ENCODE data around the gene GDPD5.
"Not testable (repeated sequence)": the region's sequence is repeated elsewhere in the genome, so short reads cannot be mapped to it uniquely, and the experiment has no call there.

DNA sequence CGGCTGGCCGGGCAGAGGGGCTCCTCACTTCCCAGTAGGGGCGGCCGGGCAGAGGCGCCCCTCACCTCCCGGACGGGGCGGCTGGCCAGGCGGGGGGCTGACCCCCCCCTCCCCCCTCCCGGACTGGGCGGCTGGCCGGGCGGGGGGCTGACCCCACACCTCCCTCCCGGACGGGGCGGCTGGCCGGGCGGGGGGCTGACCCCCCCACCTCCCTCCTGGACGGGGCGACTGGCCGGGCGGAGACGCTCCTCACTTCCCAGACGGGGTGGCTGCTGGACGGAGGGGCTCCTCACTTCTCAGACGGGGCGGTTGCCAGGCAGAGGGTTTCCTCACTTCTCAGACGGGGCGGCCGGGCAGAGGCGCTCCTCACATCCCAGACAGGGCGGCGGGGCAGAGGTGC is 115.8 kb downstream of the GDPD5 start:
- TF ChIP-seq, protein P1, sequence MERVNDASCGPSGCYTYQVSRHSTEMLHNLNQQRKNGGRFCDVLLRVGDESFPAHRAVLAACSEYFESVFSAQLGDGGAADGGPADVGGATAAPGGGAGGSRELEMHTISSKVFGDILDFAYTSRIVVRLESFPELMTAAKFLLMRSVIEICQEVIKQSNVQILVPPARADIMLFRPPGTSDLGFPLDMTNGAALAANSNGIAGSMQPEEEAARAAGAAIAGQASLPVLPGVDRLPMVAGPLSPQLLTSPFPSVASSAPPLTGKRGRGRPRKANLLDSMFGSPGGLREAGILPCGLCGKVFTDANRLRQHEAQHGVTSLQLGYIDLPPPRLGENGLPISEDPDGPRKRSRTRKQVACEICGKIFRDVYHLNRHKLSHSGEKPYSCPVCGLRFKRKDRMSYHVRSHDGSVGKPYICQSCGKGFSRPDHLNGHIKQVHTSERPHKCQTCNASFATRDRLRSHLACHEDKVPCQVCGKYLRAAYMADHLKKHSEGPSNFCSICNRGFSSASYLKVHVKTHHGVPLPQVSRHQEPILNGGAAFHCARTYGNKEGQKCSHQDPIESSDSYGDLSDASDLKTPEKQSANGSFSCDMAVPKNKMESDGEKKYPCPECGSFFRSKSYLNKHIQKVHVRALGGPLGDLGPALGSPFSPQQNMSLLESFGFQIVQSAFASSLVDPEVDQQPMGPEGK (CRISPR knock-in tag; IDR thresholded peaks at IDR 0.05; ENCODE audit: borderline replicate concordance): not testable (repeated sequence)
- not testable (repeated sequence) for TF ChIP-seq PPARA (CRISPR knock-in tag; IDR thresholded peaks at IDR 0.05; ENCODE audit: borderline replicate concordance); OSR1 (CRISPR knock-in tag; IDR thresholded peaks at IDR 0.05); RARB (CRISPR knock-in tag; IDR thresholded peaks at IDR 0.05); SNAI2 (CRISPR knock-in tag; IDR thresholded peaks at IDR 0.05); TOX (CRISPR knock-in tag; IDR thresholded peaks at IDR 0.05; ENCODE audit: borderline replicate concordance); ISL1 (CRISPR knock-in tag; IDR thresholded peaks at IDR 0.05); ZFP3 (CRISPR knock-in tag; IDR thresholded peaks at IDR 0.05)
- TF ChIP-seq, protein P2, sequence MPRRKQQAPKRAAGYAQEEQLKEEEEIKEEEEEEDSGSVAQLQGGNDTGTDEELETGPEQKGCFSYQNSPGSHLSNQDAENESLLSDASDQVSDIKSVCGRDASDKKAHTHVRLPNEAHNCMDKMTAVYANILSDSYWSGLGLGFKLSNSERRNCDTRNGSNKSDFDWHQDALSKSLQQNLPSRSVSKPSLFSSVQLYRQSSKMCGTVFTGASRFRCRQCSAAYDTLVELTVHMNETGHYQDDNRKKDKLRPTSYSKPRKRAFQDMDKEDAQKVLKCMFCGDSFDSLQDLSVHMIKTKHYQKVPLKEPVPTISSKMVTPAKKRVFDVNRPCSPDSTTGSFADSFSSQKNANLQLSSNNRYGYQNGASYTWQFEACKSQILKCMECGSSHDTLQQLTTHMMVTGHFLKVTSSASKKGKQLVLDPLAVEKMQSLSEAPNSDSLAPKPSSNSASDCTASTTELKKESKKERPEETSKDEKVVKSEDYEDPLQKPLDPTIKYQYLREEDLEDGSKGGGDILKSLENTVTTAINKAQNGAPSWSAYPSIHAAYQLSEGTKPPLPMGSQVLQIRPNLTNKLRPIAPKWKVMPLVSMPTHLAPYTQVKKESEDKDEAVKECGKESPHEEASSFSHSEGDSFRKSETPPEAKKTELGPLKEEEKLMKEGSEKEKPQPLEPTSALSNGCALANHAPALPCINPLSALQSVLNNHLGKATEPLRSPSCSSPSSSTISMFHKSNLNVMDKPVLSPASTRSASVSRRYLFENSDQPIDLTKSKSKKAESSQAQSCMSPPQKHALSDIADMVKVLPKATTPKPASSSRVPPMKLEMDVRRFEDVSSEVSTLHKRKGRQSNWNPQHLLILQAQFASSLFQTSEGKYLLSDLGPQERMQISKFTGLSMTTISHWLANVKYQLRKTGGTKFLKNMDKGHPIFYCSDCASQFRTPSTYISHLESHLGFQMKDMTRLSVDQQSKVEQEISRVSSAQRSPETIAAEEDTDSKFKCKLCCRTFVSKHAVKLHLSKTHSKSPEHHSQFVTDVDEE (CRISPR knock-in tag; IDR thresholded peaks at IDR 0.05): not testable (repeated sequence)
- TF ChIP-seq, protein P3, sequence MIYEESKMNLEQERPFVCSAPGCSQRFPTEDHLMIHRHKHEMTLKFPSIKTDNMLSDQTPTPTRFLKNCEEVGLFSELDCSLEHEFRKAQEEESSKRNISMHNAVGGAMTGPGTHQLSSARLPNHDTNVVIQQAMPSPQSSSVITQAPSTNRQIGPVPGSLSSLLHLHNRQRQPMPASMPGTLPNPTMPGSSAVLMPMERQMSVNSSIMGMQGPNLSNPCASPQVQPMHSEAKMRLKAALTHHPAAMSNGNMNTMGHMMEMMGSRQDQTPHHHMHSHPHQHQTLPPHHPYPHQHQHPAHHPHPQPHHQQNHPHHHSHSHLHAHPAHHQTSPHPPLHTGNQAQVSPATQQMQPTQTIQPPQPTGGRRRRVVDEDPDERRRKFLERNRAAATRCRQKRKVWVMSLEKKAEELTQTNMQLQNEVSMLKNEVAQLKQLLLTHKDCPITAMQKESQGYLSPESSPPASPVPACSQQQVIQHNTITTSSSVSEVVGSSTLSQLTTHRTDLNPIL (CRISPR knock-in tag; IDR thresholded peaks at IDR 0.05; ENCODE audit: low read depth): not testable (repeated sequence)
